Keratinocyte (primary cell): ENCODE data around the gene PIGA. TPM values are rescaled to one million over a fixed set of nuclear protein-coding genes. Genes with fewer than 3 reads are reported as not detected.
"Not testable (repeated sequence)": the region's sequence is repeated elsewhere in the genome, so short reads cannot be mapped to it uniquely, and the experiment has no call there.

ENCODE experiments used
- DNase-seq: peaks from one replicate; pipeline ENCODE4 v3.0.0-alpha.2; 2011; ENCODE audit warnings: low read depth, missing footprints, low spot score
- FAIRE-seq: peaks from 2 replicates; lab custom pipeline; 2011; peaks lifted over from hg19 to GRCh38; lab: Jason Lieb, UNC
- H2AFZ ChIP-seq: 2 replicates; pipeline ENCODE4 v1.6.0; 2012; ENCODE audit warnings: low read length, control low read depth, inconsistent platforms; ENCODE audit not compliant: control insufficient read depth
- H3K27ac ChIP-seq: 2 replicates; pipeline ENCODE4 v1.5.1; 2011; ENCODE audit warnings: low read length; ENCODE audit not compliant: control insufficient read depth, insufficient read depth
- H3K27me3 ChIP-seq: 3 replicates; pipeline ENCODE4 v1.6.0; 2011; ENCODE audit warnings: low read length; ENCODE audit not compliant: control insufficient read depth, insufficient read depth; ENCODE audit errors: extremely low read depth
- H3K36me3 ChIP-seq, 2 experiments: 2 replicates in 1 of 2; 3 replicates in 1 of 2; pipeline ENCODE4 v1.5.1; 2011; ENCODE audit warnings: low read length in 2 of 2, mild to moderate bottlenecking in 1 of 2; ENCODE audit not compliant: control insufficient read depth in 2 of 2, insufficient read depth in 2 of 2; ENCODE audit errors: extremely low read depth in 1 of 2
- H3K4me1 ChIP-seq: 3 replicates; pipeline ENCODE4 v1.5.1; 2011; ENCODE audit warnings: low read length; ENCODE audit not compliant: control insufficient read depth, insufficient read depth; ENCODE audit errors: extremely low read depth
- H3K4me2 ChIP-seq: 3 replicates; pipeline ENCODE4 v1.6.0; 2011; ENCODE audit warnings: low read depth, low read length; ENCODE audit not compliant: control insufficient read depth, insufficient read depth; ENCODE audit errors: extremely low read depth
- H3K4me3 ChIP-seq, 3 experiments: fragments of 200-600 bp in 1 of 3; sonication (generic) in 1 of 3; 2 replicates in 2 of 3; 3 replicates in 1 of 3; pipeline ENCODE4 v1.5.1; 2011 to 2016; ENCODE audit warnings: low read length in 3 of 3, mild to moderate bottlenecking in 3 of 3, control low read depth in 2 of 3, inconsistent platforms in 1 of 3, low read depth in 1 of 3, mixed read lengths in 1 of 3, mixed run types in 1 of 3, moderate library complexity in 1 of 3; ENCODE audit not compliant: control insufficient read depth in 2 of 3, insufficient read depth in 2 of 3; ENCODE audit errors: extremely low read depth in 1 of 3
- H3K79me2 ChIP-seq: 2 replicates; pipeline ENCODE4 v1.6.0; 2012; ENCODE audit warnings: low read length; ENCODE audit not compliant: control insufficient read depth, insufficient read depth
- H3K9ac ChIP-seq: 3 replicates; pipeline ENCODE4 v1.6.0; 2011; ENCODE audit warnings: low read length; ENCODE audit not compliant: control insufficient read depth, insufficient read depth; ENCODE audit errors: extremely low read depth
- H3K9me1 ChIP-seq: 3 replicates; pipeline ENCODE4 v1.6.0; 2011; ENCODE audit warnings: low read length; ENCODE audit not compliant: control insufficient read depth, insufficient read depth; ENCODE audit errors: extremely low read depth
- H3K9me3 ChIP-seq: 2 replicates; pipeline ENCODE4 v1.5.1; 2012; ENCODE audit warnings: low read depth, low read length; ENCODE audit not compliant: control insufficient read depth
- H4K20me1 ChIP-seq: 3 replicates; pipeline ENCODE4 v1.6.0; 2011; ENCODE audit warnings: low read length; ENCODE audit not compliant: control insufficient read depth, insufficient read depth; ENCODE audit errors: extremely low read depth
- CTCF ChIP-seq, 3 experiments: IDR thresholded peaks in 1 of 3; conservative IDR thresholded peaks in 1 of 3; optimal IDR thresholded peaks in 1 of 3; 2 replicates in 2 of 3; 3 replicates in 1 of 3; pipeline versions ENCODE3 to v1.5.1; 2011; ENCODE audit warnings: low read length in 3 of 3, mild to moderate bottlenecking in 3 of 3, moderate library complexity in 2 of 3, control low read depth in 1 of 3, inconsistent platforms in 1 of 3; ENCODE audit not compliant: insufficient read depth in 2 of 3; ENCODE audit errors: extremely low read depth in 1 of 3
- EZH2 ChIP-seq: IDR thresholded peaks from one replicate; pipeline ENCODE4 v1.6.1; 2012; ENCODE audit warnings: inconsistent platforms, mild to moderate bottlenecking, low read length, moderate library complexity
- dilution Hi-C: fragments of 300-500 bp; cut with MboI; formaldehyde crosslinking; loops from one replicate; pipeline ENCODE4 v1.7.0; 2020; ENCODE audit warnings: low sequenced_read_pairs; ENCODE audit not compliant: extremely low pct_ligation_motif_present
- polyA plus RNA-seq, 5 experiments: library from polyadenylated mRNA; depleted of rRNA in 3 of 5; stranded (reverse) in 3 of 5; stranded (forward) in 1 of 5; unstranded in 1 of 5; fragments of >200 nt; gene quantifications; 1 replicate in 1 of 5; 2 replicates in 3 of 5; 3 replicates in 1 of 5; pipeline versions ENCODE4 v1.2.1 to v1.2.3, GENCODE V29; 2011 to 2012; ENCODE audit warnings: missing spikeins in 2 of 5, low read depth in 1 of 5, low replicate concordance in 1 of 5

Gene PIGA
- polyA plus RNA-seq, 1 donor (not counting 4 experiments of a cell fraction or from before 2014, with no cell fraction given), result 17.0 TPM

GRCh38 chrX:15311119-15311518 is 24.2 kb downstream of the PIGA start:
- H3K9ac ChIP-seq, result no peak overlapping the region
- no peak overlapping the region for H2AFZ ChIP-seq
- no peak for TF ChIP-seq EZH2
- no peak for TF ChIP-seq CTCF (optimal IDR thresholded peaks at IDR 0.05 in 1 of 3, IDR thresholded peaks at IDR 0.05 in 1 of 3, conservative IDR thresholded peaks at IDR 0.05 in 1 of 3; ENCODE audit: extremely low read depth in 1 of 3, insufficient read depth in 2 of 3, low read length in 3 of 3)
- H3K4me2 ChIP-seq, result no peak overlapping the region
- H3K4me3 ChIP-seq, result no peak overlapping the region
- no peak for DNase-seq
- FAIRE-seq, result no peak
- H3K9me1 ChIP-seq, result no peaks in the 10 kb centered on the region
- H3K27ac ChIP-seq, result no peak overlapping the region
- H4K20me1 ChIP-seq, result no peaks in the 10 kb centered on the region
- H3K79me2 ChIP-seq, result no peaks in the 10 kb centered on the region
- H3K36me3 ChIP-seq, result no peaks in the 10 kb centered on the region
- H3K4me1 ChIP-seq, result no peaks in the 10 kb centered on the region
- no peaks in the 10 kb centered on the region for H3K27me3 ChIP-seq
- H3K9me3 ChIP-seq, result no peaks in the 10 kb centered on the region
- dilution Hi-C loops, result no loop called here

- no peak for TF ChIP-seq EZH2
- no peak for TF ChIP-seq CTCF (optimal IDR thresholded peaks at IDR 0.05 in 1 of 3, IDR thresholded peaks at IDR 0.05 in 1 of 3, conservative IDR thresholded peaks at IDR 0.05 in 1 of 3; ENCODE audit: extremely low read depth in 1 of 3, insufficient read depth in 2 of 3, low read length in 3 of 3)
- H3K9me1 ChIP-seq, result no peaks in the 10 kb centered on the region
- no peaks in the 10 kb centered on the region for H3K79me2 ChIP-seq
- no peaks in the 10 kb centered on the region for H3K27me3 ChIP-seq
- H3K4me2 ChIP-seq, result no peak overlapping the region
- H3K36me3 ChIP-seq, result no peaks in the 10 kb centered on the region
- H3K4me3 ChIP-seq, result no peak overlapping the region
- H3K4me1 ChIP-seq, result no peaks in the 10 kb centered on the region
- H3K9ac ChIP-seq, result no peak overlapping the region
- FAIRE-seq (no peak), DNase-seq (no peak)
- no peaks in the 10 kb centered on the region for H4K20me1 ChIP-seq
- no peak overlapping the region for H2AFZ ChIP-seq
- dilution Hi-C loops, result no loop called here
- H3K9me3 ChIP-seq, result no peaks in the 10 kb centered on the region
- H3K27ac ChIP-seq, result no peak overlapping the region
These were observed 25.2 kb downstream of the PIGA start for GRCh38 chrX:15310117-15310516.

GRCh38 chrX:15305899-15306298 is 29.4 kb downstream of the PIGA start:
- H3K27ac ChIP-seq, H3K27me3 ChIP-seq, H3K79me2 ChIP-seq, DNase-seq, H3K4me1 ChIP-seq, H3K36me3 ChIP-seq, dilution Hi-C loops, H3K9me1 ChIP-seq, FAIRE-seq, H3K4me2 ChIP-seq, H3K4me3 ChIP-seq, H3K9me3 ChIP-seq, H3K9ac ChIP-seq, H2AFZ ChIP-seq, H4K20me1 ChIP-seq: not testable (repeated sequence)
